ENCODE data around the gene RHOB. TPM values are rescaled to one million over a fixed set of nuclear protein-coding genes. Genes with fewer than 3 reads are reported as not detected.

RHOB gene
- total and polyA plus RNA-seq, 2 of the 13 experiments (the other 11 are each of a cell fraction or from before 2014, with no cell fraction given), result 192 to 268 TPM

GRCh38 chr2:20446255-20446916 is 488 bp upstream of the RHOB start:
- peak overlapping the region; percentile 93 for H3K4me2 ChIP-seq (ENCODE audit: low read depth, low read length)
- no peak for ATAC-seq
- H2AFZ ChIP-seq (ENCODE audit: low read length), result no peak overlapping the region
- BruUV-seq (replicated peaks), result TSS peak; percentile 96
- H3K9me3 ChIP-seq (ENCODE audit: low read length), result no peaks in the 10 kb centered on the region
- peaks cover 2 to 14% of the 10 kb centered on the region in 2 experiments; a peak in 4 of 5 replicates for H3K36me3 ChIP-seq (replicated peaks in 1 of 2; ENCODE audit: control insufficient read depth in 1 of 2, insufficient read depth in 2 of 2, low read length in 2 of 2)
- peak overlapping the region; percentile 99 for H3K9ac ChIP-seq (ENCODE audit: insufficient read depth, low read depth, low read length)
- in situ Hi-C loops (cut with HindIII; ENCODE audit: extremely low pct_ligation_motif_present, low pct_unique_long_range_greater_than_20kb) (loop anchor here (5.0 kb wide), 3 partner anchors 91 to 191 kb away; no protein-coding TSS in a partner anchor), intact Hi-C loops (cut with micrococcal nuclease; ENCODE audit: unreplicated experiment) (no loop called here)
- peaks cover 37% of the 10 kb centered on the region for H4K20me1 ChIP-seq (ENCODE audit: insufficient read depth, low read length)
- POLR2A ChIA-PET, result interaction anchor here (0.6 to 18.3 kb wide), 61 partner anchors 8 to 606 kb away, joined by 3 to 1537 read pairs (median 9); partner anchors contain the start of genes GDF7, HS1BP3 and SDC1
- no peaks in the 10 kb centered on the region; a peak in 1 of 5 replicates for H3K27me3 ChIP-seq (ENCODE audit: control insufficient read depth in 1 of 2, insufficient read depth in 2 of 2, low read length in 2 of 2)
- H3K27ac ChIP-seq (ENCODE audit: extremely low read length, insufficient read depth, low read length), result peak overlapping the region; percentile 92
- peaks cover 39% of the 10 kb centered on the region for H3K79me2 ChIP-seq (ENCODE audit: insufficient read depth, low read length)
- CTCF ChIA-PET (ENCODE audit: low intra/inter-chr PET ratio, low total read pairs), result no interaction called here
- no peak for FAIRE-seq
- peak overlapping the region; percentile 77 to 97 (median 89) for H3K4me3 ChIP-seq (replicated peaks in 1 of 3; ENCODE audit: insufficient read depth in 1 of 3, low read depth in 2 of 3, low read length in 3 of 3)
- DNase-seq (ENCODE audit: low spot score), result no peak
- H3K4me1 ChIP-seq (ENCODE audit: insufficient read depth, low read length), result peaks cover 54% of the 10 kb centered on the region
- WGBS (ENCODE audit: low lambda C conversion rate), result 14% methylated on average over 26 of the region's 42 CpGs
- TF ChIP-seq ZFAT (CRISPR knock-in tag; conservative IDR thresholded peaks at IDR 0.05) (no peak), NFKBIZ (CRISPR knock-in tag; IDR thresholded peaks at IDR 0.05) (no peak), THAP8 (CRISPR knock-in tag; IDR thresholded peaks at IDR 0.05; ENCODE audit: borderline replicate concordance) (0 out of 2 replicates have a peak, but pooled peaks have one; percentile 47), EEA1 (CRISPR knock-in tag; IDR thresholded peaks at IDR 0.05; ENCODE audit: borderline replicate concordance) (no peak), TBP (CRISPR knock-in tag; IDR thresholded peaks at IDR 0.05) (no peak), ZNF30 (CRISPR knock-in tag; IDR thresholded peaks at IDR 0.05) (0 out of 2 replicates have a peak, but pooled peaks have one; percentile 38), PHF5A (CRISPR knock-in tag; IDR thresholded peaks at IDR 0.05; ENCODE audit: low read depth, unreplicated experiment) (no peak), ZNF513 (CRISPR knock-in tag; conservative IDR thresholded peaks at IDR 0.05) (no peak), BCLAF1 (IDR thresholded peaks at IDR 0.05) (no peak), ZNF720 (CRISPR knock-in tag; IDR thresholded peaks at IDR 0.05) (no peak), ZNF605 (CRISPR knock-in tag; IDR thresholded peaks at IDR 0.05) (peak; percentile 98), ARID4A (CRISPR knock-in tag; IDR thresholded peaks at IDR 0.05; ENCODE audit: borderline replicate concordance) (no peak; the same call in 1 of the 2 replicates), NFIC (IDR thresholded peaks at IDR 0.05; ENCODE audit: low read length) (no peak), NFIB (CRISPR knock-in tag; IDR thresholded peaks at IDR 0.05; ENCODE audit: borderline replicate concordance) (no peak), ZKSCAN1 (IDR thresholded peaks at IDR 0.05; ENCODE audit: low read length) (no peak)
